IgD-negative memory B cell (primary cell): Measurements from ENCODE around the gene ADCY2. TPM values are rescaled to one million over a fixed set of nuclear protein-coding genes. Genes with fewer than 3 reads are reported as not detected.

Experiments used
- H3K27ac Mint-ChIP-seq, 3 donors: one replicate each; pipeline ENCODE4 v1.8.0; 2020 to 2022; ENCODE audit warnings: mild to moderate bottlenecking in 3 of 3, mixed read lengths in 3 of 3, moderate library complexity in 1 of 3
- H3K27me3 Mint-ChIP-seq: one replicate; pipeline ENCODE4 v1.8.0; 2021; ENCODE audit warnings: mixed read lengths
- H3K36me3 Mint-ChIP-seq: one replicate; pipeline ENCODE4 v1.8.0; 2020; ENCODE audit warnings: mild to moderate bottlenecking, mixed read lengths
- H3K4me1 Mint-ChIP-seq, 3 donors: one replicate each; pipeline ENCODE4 v1.8.0; 2020 to 2022; ENCODE audit warnings: mixed read lengths in 3 of 3, mild to moderate bottlenecking in 1 of 3
- H3K4me3 Mint-ChIP-seq, 4 donors: one replicate each; pipeline ENCODE4 v1.8.0; 2020 to 2022; ENCODE audit warnings: mild to moderate bottlenecking in 4 of 4, mixed read lengths in 4 of 4, moderate library complexity in 3 of 4
- H3K9me3 Mint-ChIP-seq, 3 donors: one replicate each; pipeline ENCODE4 v1.8.0; 2020 to 2021; ENCODE audit warnings: mixed read lengths in 3 of 3, mild to moderate bottlenecking in 1 of 3
- polyA plus RNA-seq: library from polyadenylated mRNA; unstranded; fragments of 300-500 nt; fragmentation: Illumina TruSeq; gene quantifications from one replicate; pipeline ENCODE4 v1.2.3, GENCODE V29; 2021

Gene ADCY2
- polyA plus RNA-seq, 1 donor from 2014 or later: not detected

DNA sequence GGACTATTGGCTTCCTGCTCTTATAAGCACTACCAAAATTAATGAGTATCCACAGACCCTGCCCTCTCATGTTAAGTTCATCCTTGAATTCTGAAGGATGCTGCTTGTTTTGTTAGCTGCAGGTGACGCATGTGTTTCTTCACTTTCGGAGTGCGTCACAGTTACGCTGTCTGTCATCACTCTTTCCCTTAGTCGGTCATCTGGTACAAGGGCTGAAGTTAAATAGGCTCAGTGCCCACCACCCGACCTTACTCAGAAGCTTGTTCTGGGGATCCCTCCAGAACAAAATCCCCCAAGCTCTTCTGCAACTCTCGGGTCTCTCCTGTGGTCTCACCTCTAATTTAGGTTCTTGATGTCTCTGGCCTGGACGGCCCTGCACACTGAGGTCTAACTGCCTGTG lies 51.0 kb downstream of the ADCY2 start:
- H3K9me3 Mint-ChIP-seq: peaks cover 0 to 6% (median 4%) of the 10 kb centered on the region in 3 donors
- no peak overlapping the region for H3K4me3 Mint-ChIP-seq
- no peak overlapping the region for H3K27ac Mint-ChIP-seq
- no peaks in the 10 kb centered on the region for H3K36me3 Mint-ChIP-seq
- no peaks in the 10 kb centered on the region for H3K27me3 Mint-ChIP-seq
- no peaks in the 10 kb centered on the region for H3K4me1 Mint-ChIP-seq

DNA sequence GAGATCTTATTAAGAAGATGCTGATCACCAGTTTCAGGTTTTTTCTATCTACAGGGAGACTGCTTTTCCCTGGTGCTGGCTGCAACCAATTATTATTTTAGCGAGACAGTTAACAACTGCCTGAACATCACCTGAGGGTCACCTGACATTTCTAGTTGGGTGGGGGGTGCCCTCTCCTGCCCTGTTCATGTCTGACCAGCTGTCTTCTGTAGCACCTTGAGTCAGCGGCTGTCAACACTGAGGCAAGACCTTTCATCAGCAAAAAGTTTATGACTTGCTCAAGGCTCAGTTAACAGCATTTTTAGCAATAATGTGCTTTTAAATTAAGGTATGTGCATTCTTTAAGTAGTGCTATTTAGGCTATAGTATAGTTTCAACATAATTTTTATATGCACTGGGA lies 58.0 kb downstream of the ADCY2 start:
- H3K27me3 Mint-ChIP-seq: no peaks in the 10 kb centered on the region

GRCh38 chr5:7456206-7456605 lies 60.3 kb downstream of the ADCY2 start:
- Mint-ChIP-seq H3K27ac (no peak overlapping the region), H3K36me3 (no peaks in the 10 kb centered on the region), H3K4me3 (no peak overlapping the region)

More for the DNA sequence above, 58.0 kb downstream of the ADCY2 start:
- H3K9me3 Mint-ChIP-seq: peaks cover 0 to 7% (median 0%) of the 10 kb centered on the region in 3 donors
- H3K27ac Mint-ChIP-seq: no peak overlapping the region
- H3K4me3 Mint-ChIP-seq: no peak overlapping the region
- H3K4me1 Mint-ChIP-seq: no peaks in the 10 kb centered on the region
- no peaks in the 10 kb centered on the region for H3K36me3 Mint-ChIP-seq

GRCh38 chr5:7461371-7461770 lies 65.4 kb downstream of the ADCY2 start:
- H3K4me3 Mint-ChIP-seq: no peak overlapping the region
- peaks cover 0 to 5% (median 2%) of the 10 kb centered on the region in 3 donors for H3K9me3 Mint-ChIP-seq
- no peaks in the 10 kb centered on the region for H3K36me3 Mint-ChIP-seq
- H3K27ac Mint-ChIP-seq: no peak overlapping the region
- H3K27me3 Mint-ChIP-seq: no peaks in the 10 kb centered on the region
- no peaks in the 10 kb centered on the region for H3K4me1 Mint-ChIP-seq

More at GRCh38 chr5:7456206-7456605, 60.3 kb downstream of the ADCY2 start:
- Mint-ChIP-seq H3K27me3 (no peaks in the 10 kb centered on the region), H3K4me1 (no peaks in the 10 kb centered on the region), H3K9me3 (peaks cover 0 to 5% (median 0%) of the 10 kb centered on the region in 3 donors)

GRCh38 chr5:7462758-7463157 lies 66.8 kb downstream of the ADCY2 start:
- H3K4me1 Mint-ChIP-seq: no peaks in the 10 kb centered on the region
- H3K27ac Mint-ChIP-seq: no peak overlapping the region
- H3K27me3 Mint-ChIP-seq: no peaks in the 10 kb centered on the region
- no peaks in the 10 kb centered on the region for H3K36me3 Mint-ChIP-seq
- peaks cover 0 to 5% (median 2%) of the 10 kb centered on the region in 3 donors for H3K9me3 Mint-ChIP-seq
- H3K4me3 Mint-ChIP-seq: no peak overlapping the region

DNA sequence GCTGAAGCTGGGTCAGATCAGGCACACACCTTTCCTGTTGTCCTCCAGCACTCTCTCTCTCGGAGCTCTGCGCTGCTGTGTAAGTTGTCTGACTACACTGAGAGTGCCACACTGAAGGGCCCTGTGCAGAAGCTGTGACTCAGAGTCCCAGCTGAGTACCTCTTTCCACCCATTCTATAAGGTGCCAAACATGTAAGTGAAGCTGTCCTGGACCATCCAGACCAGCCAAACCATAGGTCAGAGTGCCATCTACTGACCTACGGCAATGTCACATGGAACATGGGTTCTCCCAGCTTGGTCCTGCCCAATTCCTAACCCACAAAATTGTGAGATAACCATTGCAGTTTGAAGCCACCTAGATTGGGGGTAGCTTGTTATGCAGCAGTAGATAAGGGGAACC lies 68.2 kb downstream of the ADCY2 start:
- Mint-ChIP-seq H3K9me3 (peaks cover 0 to 5% (median 2%) of the 10 kb centered on the region in 3 donors), H3K4me3 (no peak overlapping the region), H3K4me1 (no peaks in the 10 kb centered on the region), H3K36me3 (no peaks in the 10 kb centered on the region), H3K27me3 (peaks cover 2% of the 10 kb centered on the region), H3K27ac (no peak overlapping the region)

DNA sequence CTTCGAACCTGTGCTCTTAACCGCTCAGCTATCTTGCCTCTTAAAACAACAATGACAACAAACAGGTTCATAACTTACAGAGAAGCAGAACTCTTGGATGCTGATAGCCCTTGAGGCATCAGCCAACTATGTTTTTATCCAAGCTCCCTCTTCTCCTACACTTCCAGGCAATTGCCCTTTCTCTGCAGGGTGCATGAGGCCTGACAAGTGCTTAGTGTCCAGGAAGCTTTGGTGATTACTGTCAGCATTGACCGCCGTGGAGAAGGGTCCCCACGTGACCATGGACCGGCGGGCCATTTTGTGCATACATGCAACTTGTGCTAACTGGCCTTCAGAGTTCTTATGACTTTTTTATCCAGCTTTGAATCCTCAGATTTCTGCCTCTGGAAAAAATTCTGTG lies 71.2 kb downstream of the ADCY2 start:
- H3K9me3 Mint-ChIP-seq: peaks cover 0 to 6% (median 6%) of the 10 kb centered on the region in 3 donors
- peaks cover 2% of the 10 kb centered on the region for H3K27me3 Mint-ChIP-seq
- H3K4me3 Mint-ChIP-seq: no peak overlapping the region
- H3K4me1 Mint-ChIP-seq: no peaks in the 10 kb centered on the region
- no peaks in the 10 kb centered on the region for H3K36me3 Mint-ChIP-seq
- H3K27ac Mint-ChIP-seq: no peak overlapping the region

- Mint-ChIP-seq H3K27me3 (peaks cover 2% of the 10 kb centered on the region), H3K9me3 (peaks cover 0 to 8% (median 6%) of the 10 kb centered on the region in 3 donors)
Measured at GRCh38 chr5:7468742-7469141, 72.8 kb downstream of the ADCY2 start.

DNA sequence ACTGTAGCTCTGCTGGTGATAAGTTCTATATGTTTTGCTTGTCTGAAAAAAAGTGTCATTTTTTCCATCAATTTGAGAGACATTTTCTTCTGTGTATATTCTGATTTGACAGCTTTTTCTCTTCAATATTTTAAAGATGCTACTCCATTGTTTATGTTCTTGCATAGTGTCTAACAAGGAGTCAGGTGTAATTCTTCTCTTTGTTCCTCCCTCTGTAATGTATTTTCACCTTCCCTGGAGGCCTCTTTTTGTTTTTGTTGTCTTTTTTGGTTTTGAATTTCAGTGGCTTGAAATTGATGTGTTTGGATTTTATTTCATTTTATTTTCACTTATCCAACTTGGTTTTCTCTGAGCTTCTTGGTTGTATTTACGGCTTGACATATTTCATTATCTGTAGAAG lies 75.8 kb downstream of the ADCY2 start:
- Mint-ChIP-seq H3K9me3 (peaks cover 2 to 9% (median 6%) of the 10 kb centered on the region in 3 donors), H3K27me3 (peaks cover 2% of the 10 kb centered on the region), H3K4me3 (no peak overlapping the region), H3K4me1 (no peaks in the 10 kb centered on the region), H3K36me3 (no peaks in the 10 kb centered on the region), H3K27ac (no peak overlapping the region)

More at GRCh38 chr5:7468742-7469141, 72.8 kb downstream of the ADCY2 start:
- H3K4me1 Mint-ChIP-seq: no peaks in the 10 kb centered on the region
- H3K36me3 Mint-ChIP-seq: no peaks in the 10 kb centered on the region
- H3K27ac Mint-ChIP-seq: no peak overlapping the region
- no peak overlapping the region for H3K4me3 Mint-ChIP-seq

GRCh38 chr5:7473115-7473514 lies 77.2 kb downstream of the ADCY2 start:
- no peaks in the 10 kb centered on the region for H3K4me1 Mint-ChIP-seq
- peaks cover 2 to 9% (median 6%) of the 10 kb centered on the region in 3 donors for H3K9me3 Mint-ChIP-seq
- no peaks in the 10 kb centered on the region for H3K36me3 Mint-ChIP-seq
- no peaks in the 10 kb centered on the region for H3K27me3 Mint-ChIP-seq
- H3K4me3 Mint-ChIP-seq: no peak overlapping the region
- H3K27ac Mint-ChIP-seq: no peak overlapping the region

- Mint-ChIP-seq H3K36me3 (no peaks in the 10 kb centered on the region), H3K4me1 (no peaks in the 10 kb centered on the region), H3K27me3 (no peaks in the 10 kb centered on the region), H3K27ac (peak overlapping the region in 1 of 3 donors; percentile 27), H3K9me3 (peaks cover 2 to 9% (median 6%) of the 10 kb centered on the region in 3 donors), H3K4me3 (no peak overlapping the region)
Measured at GRCh38 chr5:7473668-7474215, 77.8 kb downstream of the ADCY2 start.

DNA sequence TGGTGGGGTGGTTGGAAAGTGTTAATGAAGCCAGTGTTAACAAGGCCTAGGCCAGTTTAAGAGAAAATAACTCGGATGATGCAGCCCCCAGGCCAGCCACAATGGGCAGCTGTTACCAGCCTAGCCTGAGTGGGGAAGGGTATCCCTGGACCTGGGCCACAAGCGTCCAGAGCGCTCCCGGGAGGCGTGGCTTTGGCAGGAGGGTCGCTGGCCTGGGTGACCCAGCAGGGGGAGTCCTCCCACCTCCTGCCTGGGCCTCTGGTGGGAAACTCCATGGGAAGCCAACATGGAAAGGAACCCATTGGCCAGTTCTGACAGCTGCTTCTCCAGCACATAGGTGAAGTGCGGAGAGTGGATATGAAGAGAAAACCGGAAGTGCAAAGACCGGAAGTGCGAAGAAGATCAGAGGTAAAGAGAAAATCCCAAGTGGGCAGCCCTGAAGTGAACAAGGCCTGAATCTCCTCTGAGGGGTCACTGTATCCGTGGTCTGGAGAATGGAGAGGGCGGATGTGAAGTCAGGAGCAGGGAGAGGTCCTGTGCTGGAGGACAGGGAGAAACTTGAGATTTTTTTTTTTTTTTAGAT lies 79.0 kb downstream of the ADCY2 start:
- no peaks in the 10 kb centered on the region for H3K4me1 Mint-ChIP-seq
- no peak overlapping the region for H3K4me3 Mint-ChIP-seq
- H3K27ac Mint-ChIP-seq: no peak overlapping the region
- H3K36me3 Mint-ChIP-seq: no peaks in the 10 kb centered on the region
- H3K9me3 Mint-ChIP-seq: peaks cover 2 to 9% (median 6%) of the 10 kb centered on the region in 3 donors
- H3K27me3 Mint-ChIP-seq: no peaks in the 10 kb centered on the region

GRCh38 chr5:7478459-7478858 lies 82.5 kb downstream of the ADCY2 start:
- Mint-ChIP-seq H3K27me3 (no peaks in the 10 kb centered on the region), H3K4me3 (no peak overlapping the region), H3K27ac (no peak overlapping the region), H3K4me1 (no peaks in the 10 kb centered on the region), H3K36me3 (no peaks in the 10 kb centered on the region), H3K9me3 (peaks cover 2 to 4% (median 3%) of the 10 kb centered on the region in 3 donors)

GRCh38 chr5:7488734-7489133 lies 92.8 kb downstream of the ADCY2 start:
- H3K27me3 Mint-ChIP-seq: peaks cover 2% of the 10 kb centered on the region

GRCh38 chr5:7492371-7492770 lies 96.4 kb downstream of the ADCY2 start:
- Mint-ChIP-seq H3K27me3 (peaks cover 2% of the 10 kb centered on the region), H3K27ac (no peak overlapping the region), H3K9me3 (peaks cover 0 to 5% (median 2%) of the 10 kb centered on the region in 3 donors), H3K36me3 (no peaks in the 10 kb centered on the region), H3K4me3 (no peak overlapping the region), H3K4me1 (no peaks in the 10 kb centered on the region)

More at GRCh38 chr5:7488734-7489133, 92.8 kb downstream of the ADCY2 start:
- Mint-ChIP-seq H3K36me3 (no peaks in the 10 kb centered on the region), H3K4me3 (no peak overlapping the region), H3K9me3 (peaks cover 0 to 5% (median 4%) of the 10 kb centered on the region in 3 donors), H3K4me1 (no peaks in the 10 kb centered on the region), H3K27ac (no peak overlapping the region)

DNA sequence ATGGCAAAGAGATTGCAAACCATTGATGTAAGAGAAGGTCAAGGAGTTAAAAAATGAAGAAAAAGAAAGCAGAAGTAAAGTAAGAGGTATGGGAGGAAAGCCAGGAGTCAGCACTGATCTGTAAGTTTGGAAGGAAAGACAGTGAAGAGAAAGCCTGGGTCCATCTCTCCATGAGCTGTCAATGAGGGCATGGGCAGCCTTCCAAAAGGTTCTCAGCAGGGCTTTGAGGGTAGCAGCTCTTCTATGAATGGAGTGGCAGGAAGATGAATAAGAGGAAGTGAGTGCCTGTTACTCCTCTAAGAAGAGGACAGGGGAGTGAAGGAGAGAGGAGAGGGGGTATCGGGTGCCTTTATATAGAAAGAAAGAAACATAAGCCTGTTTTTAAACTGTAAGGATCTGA lies 97.1 kb downstream of the ADCY2 start:
- peaks cover 0 to 4% (median 1%) of the 10 kb centered on the region in 3 donors for H3K9me3 Mint-ChIP-seq
- no peak overlapping the region for H3K27ac Mint-ChIP-seq
- no peaks in the 10 kb centered on the region for H3K4me1 Mint-ChIP-seq
- H3K27me3 Mint-ChIP-seq: peaks cover 2% of the 10 kb centered on the region
- no peak overlapping the region for H3K4me3 Mint-ChIP-seq
- no peaks in the 10 kb centered on the region for H3K36me3 Mint-ChIP-seq
